GM12878 (cell line): Measurements from ENCODE around the gene NPAS3.

ENCODE experiments used
- NFXL1 ChIP-seq: fragments of 450-650 bp; IDR thresholded peaks from 2 replicates; pipeline ENCODE4 v1.6.1; 2017; ENCODE audit warnings: antibody characterized with exemption, mild to moderate bottlenecking, borderline replicate concordance
- NFYB ChIP-seq: IDR thresholded peaks from 2 replicates; pipeline ENCODE4 v1.6.1; 2011; ENCODE audit warnings: low read depth, mild to moderate bottlenecking, low read length, improper control_type of control experiment, moderate library complexity; ENCODE audit not compliant: insufficient read depth
- RAD21 ChIP-seq: IDR thresholded peaks from 2 replicates; pipeline ENCODE4 v1.6.1; 2011; ENCODE audit warnings: mild to moderate bottlenecking, low read depth, low read length, moderate library complexity; ENCODE audit not compliant: insufficient read depth
- RELA ChIP-seq: fragments of 450-650 bp; IDR thresholded peaks from 2 replicates; pipeline ENCODE4 v1.8.0; 2014; ENCODE audit warnings: borderline replicate concordance; ENCODE audit not compliant: partially characterized antibody
- SMAD1 ChIP-seq: fragments of 450-650 bp; IDR thresholded peaks from 2 replicates; pipeline ENCODE4 v1.6.1; 2018; ENCODE audit warnings: mild to moderate bottlenecking, low read depth; ENCODE audit not compliant: partially characterized antibody
- SMARCA5 ChIP-seq: fragments of 450-650 bp; IDR thresholded peaks from 2 replicates; pipeline ENCODE4 v1.6.1; 2017; ENCODE audit warnings: mild to moderate bottlenecking
- SREBF2 ChIP-seq: IDR thresholded peaks from 2 replicates; pipeline ENCODE4 v1.6.1; 2012; ENCODE audit warnings: mild to moderate bottlenecking, low read length
- TAF1 ChIP-seq: IDR thresholded peaks from 2 replicates; pipeline ENCODE4 v1.6.1; 2011; ENCODE audit warnings: mild to moderate bottlenecking, low read depth, low read length, borderline replicate concordance
- ZZZ3 ChIP-seq: IDR thresholded peaks from 2 replicates; pipeline ENCODE4 v1.6.1; 2011; ENCODE audit warnings: low read depth; ENCODE audit not compliant: control insufficient read depth, insufficient read length
- TF ChIP-seq, protein P1 (sequence below): fragments of 450-650 bp; IDR thresholded peaks from 2 replicates; pipeline ENCODE4 v1.6.1; 2014; ENCODE audit warnings: mild to moderate bottlenecking
- TF ChIP-seq, protein P2 (sequence below), 3 experiments: IDR thresholded peaks in 2 of 3; conservative IDR thresholded peaks in 1 of 3; 2 replicates each; pipeline ENCODE4 v1.5.1; 2011; ENCODE audit warnings: low read depth in 3 of 3, low read length in 3 of 3, mild to moderate bottlenecking in 3 of 3, control low read depth in 2 of 3, moderate library complexity in 2 of 3, inconsistent platforms in 1 of 3, mixed read lengths in 1 of 3; ENCODE audit not compliant: control insufficient read depth in 2 of 3, insufficient read depth in 1 of 3; ENCODE audit errors: extremely low read depth in 1 of 3
- TF ChIP-seq, protein P3 (sequence below): IDR thresholded peaks from 2 replicates; pipeline ENCODE4 v1.6.1; 2012; ENCODE audit warnings: improper control_type of control experiment, low read depth, low read length; ENCODE audit not compliant: insufficient replicate concordance

DNA sequence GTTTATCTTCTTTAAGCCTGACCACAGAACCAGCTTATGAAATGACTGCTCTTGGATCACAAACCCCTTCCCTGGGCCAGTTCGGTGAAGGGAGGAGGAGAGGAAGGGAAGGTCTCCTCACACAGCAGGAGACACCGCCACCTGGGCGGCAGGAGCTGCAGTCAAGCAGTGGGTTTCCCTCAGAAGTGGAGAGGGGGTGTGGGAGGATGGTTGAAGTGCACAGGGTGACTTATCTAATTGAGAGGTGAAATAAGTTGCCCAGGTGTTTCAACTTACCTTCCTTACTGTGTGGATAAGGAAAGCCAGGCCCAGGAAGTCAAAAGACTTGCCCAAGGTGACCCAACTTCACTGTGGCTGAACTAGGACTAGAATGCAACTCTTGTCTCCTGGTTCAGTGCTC, 905.4 kb downstream of the NPAS3 start:
- TF ChIP-seq SMARCA5 (no peak), SREBF2 (no peak), TAF1 (no peak), ZZZ3 (no peak), SMAD1 (no peak), NFXL1 (no peak), RAD21 (no peak), NFYB (no peak), RELA (no peak)
- TF ChIP-seq, protein P1, sequence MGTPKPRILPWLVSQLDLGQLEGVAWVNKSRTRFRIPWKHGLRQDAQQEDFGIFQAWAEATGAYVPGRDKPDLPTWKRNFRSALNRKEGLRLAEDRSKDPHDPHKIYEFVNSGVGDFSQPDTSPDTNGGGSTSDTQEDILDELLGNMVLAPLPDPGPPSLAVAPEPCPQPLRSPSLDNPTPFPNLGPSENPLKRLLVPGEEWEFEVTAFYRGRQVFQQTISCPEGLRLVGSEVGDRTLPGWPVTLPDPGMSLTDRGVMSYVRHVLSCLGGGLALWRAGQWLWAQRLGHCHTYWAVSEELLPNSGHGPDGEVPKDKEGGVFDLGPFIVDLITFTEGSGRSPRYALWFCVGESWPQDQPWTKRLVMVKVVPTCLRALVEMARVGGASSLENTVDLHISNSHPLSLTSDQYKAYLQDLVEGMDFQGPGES = no peak
- TF ChIP-seq, protein P2, sequence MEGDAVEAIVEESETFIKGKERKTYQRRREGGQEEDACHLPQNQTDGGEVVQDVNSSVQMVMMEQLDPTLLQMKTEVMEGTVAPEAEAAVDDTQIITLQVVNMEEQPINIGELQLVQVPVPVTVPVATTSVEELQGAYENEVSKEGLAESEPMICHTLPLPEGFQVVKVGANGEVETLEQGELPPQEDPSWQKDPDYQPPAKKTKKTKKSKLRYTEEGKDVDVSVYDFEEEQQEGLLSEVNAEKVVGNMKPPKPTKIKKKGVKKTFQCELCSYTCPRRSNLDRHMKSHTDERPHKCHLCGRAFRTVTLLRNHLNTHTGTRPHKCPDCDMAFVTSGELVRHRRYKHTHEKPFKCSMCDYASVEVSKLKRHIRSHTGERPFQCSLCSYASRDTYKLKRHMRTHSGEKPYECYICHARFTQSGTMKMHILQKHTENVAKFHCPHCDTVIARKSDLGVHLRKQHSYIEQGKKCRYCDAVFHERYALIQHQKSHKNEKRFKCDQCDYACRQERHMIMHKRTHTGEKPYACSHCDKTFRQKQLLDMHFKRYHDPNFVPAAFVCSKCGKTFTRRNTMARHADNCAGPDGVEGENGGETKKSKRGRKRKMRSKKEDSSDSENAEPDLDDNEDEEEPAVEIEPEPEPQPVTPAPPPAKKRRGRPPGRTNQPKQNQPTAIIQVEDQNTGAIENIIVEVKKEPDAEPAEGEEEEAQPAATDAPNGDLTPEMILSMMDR (IDR thresholded peaks at IDR 0.05 in 2 of 3, conservative IDR thresholded peaks at IDR 0.05 in 1 of 3; ENCODE audit: control insufficient read depth in 2 of 3, extremely low read depth in 1 of 3, insufficient read depth in 1 of 3, low read depth in 3 of 3, low read length in 3 of 3) = no peak
- TF ChIP-seq, protein P3, sequence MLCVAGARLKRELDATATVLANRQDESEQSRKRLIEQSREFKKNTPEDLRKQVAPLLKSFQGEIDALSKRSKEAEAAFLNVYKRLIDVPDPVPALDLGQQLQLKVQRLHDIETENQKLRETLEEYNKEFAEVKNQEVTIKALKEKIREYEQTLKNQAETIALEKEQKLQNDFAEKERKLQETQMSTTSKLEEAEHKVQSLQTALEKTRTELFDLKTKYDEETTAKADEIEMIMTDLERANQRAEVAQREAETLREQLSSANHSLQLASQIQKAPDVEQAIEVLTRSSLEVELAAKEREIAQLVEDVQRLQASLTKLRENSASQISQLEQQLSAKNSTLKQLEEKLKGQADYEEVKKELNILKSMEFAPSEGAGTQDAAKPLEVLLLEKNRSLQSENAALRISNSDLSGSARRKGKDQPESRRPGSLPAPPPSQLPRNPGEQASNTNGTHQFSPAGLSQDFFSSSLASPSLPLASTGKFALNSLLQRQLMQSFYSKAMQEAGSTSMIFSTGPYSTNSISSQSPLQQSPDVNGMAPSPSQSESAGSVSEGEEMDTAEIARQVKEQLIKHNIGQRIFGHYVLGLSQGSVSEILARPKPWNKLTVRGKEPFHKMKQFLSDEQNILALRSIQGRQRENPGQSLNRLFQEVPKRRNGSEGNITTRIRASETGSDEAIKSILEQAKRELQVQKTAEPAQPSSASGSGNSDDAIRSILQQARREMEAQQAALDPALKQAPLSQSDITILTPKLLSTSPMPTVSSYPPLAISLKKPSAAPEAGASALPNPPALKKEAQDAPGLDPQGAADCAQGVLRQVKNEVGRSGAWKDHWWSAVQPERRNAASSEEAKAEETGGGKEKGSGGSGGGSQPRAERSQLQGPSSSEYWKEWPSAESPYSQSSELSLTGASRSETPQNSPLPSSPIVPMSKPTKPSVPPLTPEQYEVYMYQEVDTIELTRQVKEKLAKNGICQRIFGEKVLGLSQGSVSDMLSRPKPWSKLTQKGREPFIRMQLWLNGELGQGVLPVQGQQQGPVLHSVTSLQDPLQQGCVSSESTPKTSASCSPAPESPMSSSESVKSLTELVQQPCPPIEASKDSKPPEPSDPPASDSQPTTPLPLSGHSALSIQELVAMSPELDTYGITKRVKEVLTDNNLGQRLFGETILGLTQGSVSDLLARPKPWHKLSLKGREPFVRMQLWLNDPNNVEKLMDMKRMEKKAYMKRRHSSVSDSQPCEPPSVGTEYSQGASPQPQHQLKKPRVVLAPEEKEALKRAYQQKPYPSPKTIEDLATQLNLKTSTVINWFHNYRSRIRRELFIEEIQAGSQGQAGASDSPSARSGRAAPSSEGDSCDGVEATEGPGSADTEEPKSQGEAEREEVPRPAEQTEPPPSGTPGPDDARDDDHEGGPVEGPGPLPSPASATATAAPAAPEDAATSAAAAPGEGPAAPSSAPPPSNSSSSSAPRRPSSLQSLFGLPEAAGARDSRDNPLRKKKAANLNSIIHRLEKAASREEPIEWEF = no peak
